WTC11 (cell line): ENCODE data around the gene RPS29.

Source experiments
- ATF6 ChIP-seq: sonication (generic); formaldehyde crosslinking; IDR thresholded peaks from 2 replicates; pipeline ENCODE4 v1.8.1; 2023; ENCODE audit warnings: mild to moderate bottlenecking, missing genetic modification reagents
- CBFB ChIP-seq: sonication (generic); formaldehyde crosslinking; IDR thresholded peaks from 2 replicates; pipeline ENCODE4 v1.8.1; 2022; ENCODE audit warnings: mild to moderate bottlenecking, low read depth, missing genetic modification reagents
- CTCF ChIP-seq: fragments of 200-600 bp; IDR thresholded peaks from 2 replicates; pipeline ENCODE4 v1.8.0; 2022; ENCODE audit warnings: antibody characterized with exemption
- FOXP4 ChIP-seq: sonication (generic); formaldehyde crosslinking; IDR thresholded peaks from 2 replicates; pipeline ENCODE4 v1.8.0; 2022; ENCODE audit warnings: mild to moderate bottlenecking, missing genetic modification reagents
- MXD4 ChIP-seq: fragments of 250-450 bp; sonication (Bioruptor Pico); IDR thresholded peaks from 2 replicates; pipeline ENCODE4 v1.8.0; 2021; ENCODE audit warnings: mild to moderate bottlenecking, moderate library complexity, borderline replicate concordance
- NR2C2 ChIP-seq: sonication (generic); formaldehyde crosslinking; IDR thresholded peaks from 2 replicates; pipeline ENCODE4 v1.8.0; 2022; ENCODE audit warnings: mild to moderate bottlenecking, missing genetic modification reagents
- TP53 ChIP-seq: sonication (generic); formaldehyde crosslinking; IDR thresholded peaks from 2 replicates; pipeline ENCODE4 v1.8.1; 2023; ENCODE audit warnings: mild to moderate bottlenecking, missing genetic modification reagents
- TF ChIP-seq, protein P1 (sequence below): sonication (generic); formaldehyde crosslinking; conservative IDR thresholded peaks from 2 replicates; pipeline ENCODE4 v1.8.1; 2022; ENCODE audit warnings: mild to moderate bottlenecking, missing genetic modification reagents

DNA sequence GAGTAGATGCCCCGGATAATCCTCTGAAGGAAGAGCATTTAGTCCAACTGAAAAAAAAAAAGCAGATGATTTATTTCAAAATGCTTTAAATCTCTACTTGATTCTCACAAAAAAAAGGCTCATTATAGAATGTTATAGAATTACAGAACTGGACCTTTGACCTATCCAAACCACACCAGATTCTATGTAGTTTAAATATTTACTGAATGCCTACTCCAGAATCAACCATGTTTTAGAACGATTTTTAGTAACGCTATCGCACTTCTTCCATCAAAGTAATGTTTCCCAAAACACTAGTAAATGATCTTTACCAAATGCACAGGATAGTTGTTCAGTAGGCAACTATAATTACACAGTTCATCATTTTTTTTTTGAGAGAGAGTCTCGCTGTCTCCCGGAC is 2.6 kb downstream of the RPS29 start:
- TF ChIP-seq ATF6 (no peak), FOXP4 (CRISPR knock-in tag) (no peak), MXD4 (CRISPR knock-in tag) (no peak), CTCF (no peak), NR2C2 (no peak), TP53 (CRISPR knock-in tag) (no peak), CBFB (CRISPR knock-in tag) (no peak)
- TF ChIP-seq, protein P1, sequence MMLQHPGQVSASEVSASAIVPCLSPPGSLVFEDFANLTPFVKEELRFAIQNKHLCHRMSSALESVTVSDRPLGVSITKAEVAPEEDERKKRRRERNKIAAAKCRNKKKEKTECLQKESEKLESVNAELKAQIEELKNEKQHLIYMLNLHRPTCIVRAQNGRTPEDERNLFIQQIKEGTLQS (CRISPR knock-in tag), result no peak
